Right ventricle myocardium inferior (tissue), 1 donor: ENCODE results near the gene ADAMTSL1. TPM values are rescaled to one million over a fixed set of nuclear protein-coding genes. Genes with fewer than 3 reads are reported as not detected.

Experiments
- ATAC-seq: fragments of 200-7000 bp; cut with Tn5 transposase; one replicate; pipeline ENCODE4 v1.9.1; 2020; ENCODE audit warnings: mild to moderate bottlenecking, moderate library complexity
- DNase-seq: peaks from one replicate; pipeline ENCODE4 v3.0.0; 2021; ENCODE audit errors: missing footprints
- intact Hi-C: fragments of 100-400 bp; cut with DNase I; formaldehyde crosslinking; loops from one replicate; pipeline ENCODE4 v1.11.0; 2022
- total RNA-seq: library from RNA; stranded (reverse); fragmentation: NEBNext Ultra II Directional; extraction: Animal tissue kit (Norgen Biotek cat#: 25700); gene quantifications from one replicate; pipeline ENCODE4 v1.2.1, GENCODE V29; 2021
- donor health status: DM: no; HTN: yes; CAD: no; lungs with severe emphysema.

ADAMTSL1 gene
- total RNA-seq, 1 donor from 2014 or later: 1.9 TPM

- DNase-seq (no peak), ATAC-seq (no peak)
- intact Hi-C loops: no loop called here
Observed at GRCh38 chr9:18492612-18493011, 18.7 kb downstream of the ADAMTSL1 start.

GRCh38 chr9:18493451-18493993, 19.6 kb downstream of the ADAMTSL1 start:
- DNase-seq (no peak), ATAC-seq (no peak)
- intact Hi-C loops: no loop called here

DNA sequence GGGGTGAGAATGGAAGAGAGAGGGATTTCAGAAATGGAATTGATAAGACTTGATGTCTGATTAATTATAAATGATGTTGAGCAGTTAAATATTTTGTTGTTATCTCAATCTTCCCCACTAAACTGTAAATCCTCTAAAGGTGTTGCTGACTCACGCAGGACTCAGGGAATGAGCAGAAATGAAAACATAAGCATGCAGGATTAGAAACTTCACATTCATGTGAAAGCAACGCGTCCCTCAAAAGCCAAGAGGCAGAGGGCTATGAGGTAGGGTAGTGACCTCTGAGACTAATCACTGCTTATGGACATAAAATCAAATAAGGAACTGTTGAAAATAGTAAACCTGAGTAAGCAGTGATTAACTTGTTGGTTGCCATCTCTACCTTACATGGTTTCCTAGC, 21.1 kb downstream of the ADAMTSL1 start:
- intact Hi-C loops: no loop called here
- no peak for ATAC-seq
- no peak for DNase-seq

DNA sequence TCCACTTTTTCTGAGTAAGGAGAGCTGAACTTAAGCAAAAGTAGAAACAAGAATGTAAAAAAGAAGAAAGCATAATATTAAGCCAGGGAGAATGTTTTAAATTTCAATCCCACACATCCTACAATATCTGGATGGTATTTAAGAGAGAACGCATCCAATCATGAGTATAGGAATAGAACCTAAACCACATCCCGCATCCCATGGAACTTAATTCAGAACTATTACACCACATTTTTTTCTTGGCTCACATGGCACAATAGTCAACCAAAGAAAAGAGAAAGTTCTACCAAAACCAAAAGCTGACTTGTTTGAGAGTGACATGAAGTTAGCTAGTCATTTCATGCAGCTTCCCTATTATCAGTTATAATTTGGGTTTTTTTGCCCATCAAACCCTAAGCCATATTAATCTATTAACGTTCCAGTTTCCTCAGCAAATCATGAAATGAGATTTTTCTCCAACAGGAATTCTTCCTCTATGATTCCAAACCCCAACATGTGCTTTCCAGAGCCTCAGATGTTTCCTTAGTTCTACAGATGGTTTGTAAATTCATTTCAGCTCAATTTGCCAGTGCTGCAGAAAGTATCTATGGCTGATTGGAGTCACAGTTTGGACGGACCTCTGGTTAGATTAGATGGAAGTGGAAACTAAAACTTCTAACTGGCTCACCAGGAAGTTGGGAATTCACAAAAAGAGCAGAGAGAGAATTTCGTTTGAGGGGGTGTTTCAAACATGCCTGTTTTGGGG, 22.5 kb downstream of the ADAMTSL1 start:
- ATAC-seq: no peak
- DNase-seq: no peak
- intact Hi-C loops: no loop called here

DNA sequence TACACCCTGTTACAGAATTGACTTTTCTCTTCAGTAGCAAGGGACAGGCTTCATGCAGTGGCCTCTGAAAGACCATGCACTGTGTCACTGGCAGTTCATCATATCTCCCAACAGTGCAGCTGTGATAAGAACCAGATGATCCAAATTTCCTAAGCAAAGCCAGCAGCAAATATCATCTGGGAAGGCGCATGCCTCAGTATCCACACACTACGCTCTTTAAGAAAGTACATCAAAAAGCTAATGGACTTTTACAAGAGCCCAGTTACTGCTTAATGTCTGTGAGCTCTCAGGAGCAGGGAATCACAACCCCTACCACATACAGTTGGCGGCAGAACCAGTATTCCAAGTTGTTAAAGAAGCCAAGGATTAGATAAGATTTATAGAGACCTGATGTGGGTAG, 25.1 kb downstream of the ADAMTSL1 start:
- no peak for ATAC-seq
- no peak for DNase-seq
- intact Hi-C loops: no loop called here

GRCh38 chr9:18499980-18500379, 26.0 kb downstream of the ADAMTSL1 start:
- DNase-seq (no peak), ATAC-seq (no peak)
- intact Hi-C loops: no loop called here

GRCh38 chr9:18500451-18500850, 26.5 kb downstream of the ADAMTSL1 start:
- intact Hi-C loops: no loop called here
- DNase-seq (no peak), ATAC-seq (no peak)

DNA sequence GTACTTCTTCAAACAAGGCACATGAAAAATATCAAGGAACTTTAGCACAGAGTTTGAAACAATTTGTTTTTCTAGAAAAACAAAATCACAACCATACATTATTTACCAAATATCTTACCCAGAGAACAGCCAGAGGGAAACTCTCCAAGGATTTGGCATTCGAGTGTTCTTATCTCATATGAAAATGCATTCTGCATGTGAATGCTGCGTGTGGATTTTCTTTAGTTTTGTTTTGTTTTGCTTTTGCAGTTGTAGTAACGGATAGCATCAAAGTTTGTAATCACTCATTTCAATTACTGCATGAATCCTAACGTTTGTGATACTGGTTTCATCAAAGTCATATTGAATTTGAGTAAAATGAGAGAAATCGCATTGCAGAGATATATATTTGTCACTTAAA, 28.0 kb downstream of the ADAMTSL1 start:
- no peak for ATAC-seq
- DNase-seq: no peak
- intact Hi-C loops: no loop called here

DNA sequence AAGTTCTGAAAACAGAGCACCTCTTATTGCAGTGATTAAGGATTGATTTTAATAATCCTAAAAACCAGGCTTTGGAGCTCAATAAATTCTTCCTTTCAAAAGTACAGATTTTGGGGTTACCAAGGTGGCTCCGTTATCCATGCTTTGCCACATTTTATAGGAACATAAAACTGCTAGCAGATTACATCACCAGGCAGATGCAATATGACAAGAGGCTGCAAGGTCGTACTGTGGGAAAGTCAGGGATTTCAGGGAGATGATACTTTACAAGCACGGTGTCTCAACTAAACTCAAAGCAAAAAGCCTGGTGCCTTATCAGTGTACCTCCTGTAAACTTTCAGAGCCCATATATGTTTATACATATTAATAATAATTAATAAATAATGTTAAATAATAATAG, 28.6 kb downstream of the ADAMTSL1 start:
- ATAC-seq (no peak), DNase-seq (no peak)
- intact Hi-C loops: no loop called here

GRCh38 chr9:18504707-18505106, 30.8 kb downstream of the ADAMTSL1 start:
- intact Hi-C loops: no loop called here
- ATAC-seq: no peak
- no peak for DNase-seq

- ATAC-seq (no peak), DNase-seq (no peak)
- intact Hi-C loops: no loop called here
Observed at GRCh38 chr9:18507151-18507550, 33.2 kb downstream of the ADAMTSL1 start.

DNA sequence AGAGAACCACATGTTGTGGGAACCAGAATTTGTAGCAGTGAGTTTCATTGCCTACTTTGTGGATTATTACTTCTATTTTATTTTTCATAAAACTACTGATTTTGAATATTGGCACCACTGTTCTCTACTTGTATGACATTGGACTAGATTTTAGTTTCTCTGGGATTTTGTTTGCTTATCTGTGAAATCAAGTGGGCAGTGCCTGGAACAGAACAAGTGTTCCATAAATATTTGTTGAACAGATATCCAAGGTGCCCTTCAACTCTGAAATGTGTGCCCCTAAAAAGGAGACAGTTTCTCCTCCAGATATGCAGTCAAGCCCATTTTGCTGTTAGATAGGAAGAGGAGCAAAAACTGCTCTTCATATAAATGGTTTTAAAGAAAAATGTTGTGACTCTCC, 42.6 kb downstream of the ADAMTSL1 start:
- intact Hi-C loops: no loop called here
- ATAC-seq: no peak
- DNase-seq: no peak

DNA sequence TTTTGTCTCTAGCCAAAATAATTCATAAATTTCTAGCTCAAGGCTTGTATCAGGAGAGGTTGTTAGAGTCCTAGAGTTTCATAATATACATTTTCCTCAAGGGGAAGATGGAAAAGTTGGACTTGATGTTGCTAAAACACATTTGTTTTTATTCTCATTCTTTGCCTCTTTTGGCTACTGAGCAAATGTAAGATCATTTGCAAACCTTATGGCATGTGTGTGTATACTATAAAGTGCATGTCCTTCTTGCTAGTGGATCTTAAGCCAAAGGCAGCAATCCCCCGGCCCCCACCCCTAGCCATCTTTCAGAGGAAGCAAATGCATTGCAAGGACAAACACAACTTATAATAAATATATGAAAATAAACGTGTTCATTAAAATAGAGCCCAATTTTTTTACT, 43.0 kb downstream of the ADAMTSL1 start:
- no peak for ATAC-seq
- intact Hi-C loops: no loop called here
- no peak for DNase-seq

DNA sequence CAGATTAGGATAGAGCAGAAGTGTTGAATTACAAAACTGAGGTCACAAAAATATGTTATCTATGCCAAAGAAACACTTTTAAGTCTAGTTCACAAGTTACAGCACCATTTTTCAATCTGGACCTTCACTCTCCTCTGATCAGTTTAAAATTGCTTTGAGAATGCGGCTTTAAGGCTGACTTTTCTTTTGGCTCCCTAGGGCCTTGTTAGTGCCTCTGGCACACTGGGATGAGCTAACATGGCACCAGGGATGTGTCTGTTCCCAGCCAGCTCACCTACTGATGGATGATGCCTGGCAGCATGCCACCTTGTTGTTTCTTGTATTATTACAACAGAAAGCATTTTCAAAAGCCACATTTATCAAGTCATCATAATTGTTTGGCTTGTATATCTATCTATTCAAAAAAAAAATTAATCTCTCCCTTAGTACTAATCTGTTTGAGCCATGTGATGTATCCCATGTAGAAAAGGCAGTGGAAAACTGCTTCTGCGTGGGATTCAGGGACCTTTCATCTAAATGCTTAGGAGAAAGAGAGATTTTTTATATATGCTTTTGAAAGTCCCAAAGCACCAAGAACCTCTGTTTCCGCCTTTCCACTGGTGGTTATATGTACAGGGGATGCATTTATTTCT, 46.6 kb downstream of the ADAMTSL1 start:
- ATAC-seq: no peak
- DNase-seq: no peak
- intact Hi-C loops: no loop called here

DNA sequence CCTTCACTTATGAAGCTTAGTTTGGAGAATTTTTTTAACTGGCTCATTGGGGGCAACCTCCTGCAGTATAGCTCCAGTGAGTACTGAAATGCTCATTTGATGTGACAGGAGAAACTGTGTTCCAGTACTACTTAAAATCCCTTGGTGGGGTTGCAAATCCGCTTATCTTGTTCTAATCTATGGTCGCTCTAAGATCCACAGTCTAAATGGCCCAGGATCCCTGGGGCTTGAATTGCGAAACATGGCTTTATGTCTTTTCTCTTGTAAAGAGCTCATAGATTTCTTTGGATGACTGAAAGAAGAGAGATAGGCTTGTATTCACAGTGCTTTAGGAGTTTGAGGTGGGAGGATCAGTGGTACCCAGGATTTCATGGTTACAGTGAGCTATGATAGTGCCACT, 52.7 kb downstream of the ADAMTSL1 start:
- DNase-seq (no peak), ATAC-seq (no peak)
- intact Hi-C loops: no loop called here

GRCh38 chr9:18531136-18532065, 57.4 kb downstream of the ADAMTSL1 start:
- DNase-seq (no peak), ATAC-seq (no peak)
- intact Hi-C loops: no loop called here

DNA sequence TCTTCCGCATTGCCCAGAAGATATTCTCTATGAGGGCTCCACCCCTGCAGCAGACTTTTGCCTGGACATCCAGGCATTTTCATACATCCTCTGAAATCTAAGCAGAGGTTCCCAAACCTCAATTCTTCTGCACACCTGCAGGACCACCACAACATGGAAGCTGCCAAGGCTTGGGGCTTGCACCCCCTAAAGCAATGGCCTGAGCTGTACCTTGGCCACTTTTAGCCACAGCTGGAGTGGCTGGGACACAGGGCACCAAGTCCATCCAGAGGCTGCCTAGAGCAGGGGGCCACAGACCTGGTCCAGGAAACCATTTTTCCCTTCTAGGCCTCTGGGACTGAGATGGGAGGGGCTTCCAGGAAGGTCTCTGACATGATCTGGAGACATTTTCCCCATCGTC, 60.7 kb downstream of the ADAMTSL1 start:
- intact Hi-C loops: no loop called here
- DNase-seq: no peak
- ATAC-seq: no peak

DNA sequence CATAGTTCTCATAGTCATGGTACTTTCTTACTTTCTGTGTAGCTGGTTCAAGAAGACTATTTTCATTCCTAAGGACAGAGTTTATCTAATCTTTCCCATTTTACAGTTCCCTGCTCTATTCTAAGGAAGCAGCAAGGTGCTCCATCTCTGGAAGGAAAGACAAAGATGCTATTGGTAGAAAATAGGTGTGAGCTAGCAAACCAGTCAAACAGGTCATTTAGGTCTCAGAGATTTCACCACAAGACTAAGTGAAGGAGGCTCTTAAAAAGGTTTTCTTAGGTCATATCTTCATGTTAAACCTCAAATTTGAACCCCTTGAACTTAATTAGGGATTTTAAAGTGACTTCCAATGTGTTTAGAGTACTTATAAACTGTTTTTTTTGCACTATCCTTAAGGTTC, 62.6 kb downstream of the ADAMTSL1 start:
- ATAC-seq: no peak
- DNase-seq: no peak
- intact Hi-C loops: no loop called here

DNA sequence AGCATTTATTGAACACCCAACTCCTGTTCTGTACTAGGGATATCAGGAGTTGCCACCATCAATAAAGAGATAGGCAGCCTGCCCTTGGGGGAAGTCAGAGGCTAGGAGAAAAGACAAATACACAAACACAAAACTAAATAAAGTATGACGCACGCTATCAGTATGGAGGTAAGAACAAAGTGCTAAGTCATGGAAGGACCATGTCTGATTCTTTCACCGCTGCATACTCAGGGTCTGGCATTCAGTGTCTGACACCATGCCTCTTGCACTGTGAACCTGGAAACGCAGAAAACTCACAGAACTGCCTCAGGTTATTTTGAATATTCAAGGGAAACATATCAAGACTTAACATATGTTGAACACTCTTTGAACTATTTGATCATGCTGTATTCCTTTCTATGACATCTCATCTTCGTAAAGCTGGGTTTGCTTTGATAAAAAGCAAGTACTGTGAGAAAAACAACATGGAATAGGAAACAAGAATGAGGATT, 65.3 kb downstream of the ADAMTSL1 start:
- no peak for ATAC-seq
- intact Hi-C loops: no loop called here
- no peak for DNase-seq
